ENCODE measurements around the gene FAM168B. TPM values are rescaled to one million over a fixed set of nuclear protein-coding genes. Genes with fewer than 3 reads are reported as not detected.

The FAM168B gene
- total RNA-seq, 1 donor from 2014 or later = 214 TPM

DNA sequence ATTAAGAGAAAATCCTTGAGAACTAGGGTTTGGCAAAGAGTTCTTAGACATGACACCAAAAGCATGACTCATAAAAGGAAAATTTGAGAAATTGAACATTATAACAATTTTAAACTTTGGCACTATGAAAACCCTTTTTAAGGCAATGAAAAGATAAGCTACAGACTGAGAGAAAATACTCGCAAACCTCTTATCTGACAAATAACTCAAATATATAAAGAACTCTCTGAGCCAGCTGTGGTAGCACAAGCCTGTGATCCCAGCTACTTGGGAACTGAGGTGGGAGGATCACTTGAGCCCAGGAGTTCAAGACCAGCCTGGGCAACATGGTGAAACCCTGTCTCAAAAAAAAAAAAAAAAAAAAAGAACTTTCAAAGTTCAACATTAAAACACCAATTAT lies 70.5 kb downstream of the FAM168B start:
- Histone ChIP-seq H3K36me3 (ENCODE audit: control insufficient read depth, insufficient read depth, low read length) (peaks cover 4% of the 10 kb centered on the region), H3K4me3 (ENCODE audit: low read depth, low read length) (no peak overlapping the region), H3K27me3 (ENCODE audit: control insufficient read depth, insufficient read depth, low read length) (no peaks in the 10 kb centered on the region)
- FAIRE-seq (no peak), DNase-seq (ENCODE audit: low read depth) (no peak)
- TF ChIP-seq, protein P1, sequence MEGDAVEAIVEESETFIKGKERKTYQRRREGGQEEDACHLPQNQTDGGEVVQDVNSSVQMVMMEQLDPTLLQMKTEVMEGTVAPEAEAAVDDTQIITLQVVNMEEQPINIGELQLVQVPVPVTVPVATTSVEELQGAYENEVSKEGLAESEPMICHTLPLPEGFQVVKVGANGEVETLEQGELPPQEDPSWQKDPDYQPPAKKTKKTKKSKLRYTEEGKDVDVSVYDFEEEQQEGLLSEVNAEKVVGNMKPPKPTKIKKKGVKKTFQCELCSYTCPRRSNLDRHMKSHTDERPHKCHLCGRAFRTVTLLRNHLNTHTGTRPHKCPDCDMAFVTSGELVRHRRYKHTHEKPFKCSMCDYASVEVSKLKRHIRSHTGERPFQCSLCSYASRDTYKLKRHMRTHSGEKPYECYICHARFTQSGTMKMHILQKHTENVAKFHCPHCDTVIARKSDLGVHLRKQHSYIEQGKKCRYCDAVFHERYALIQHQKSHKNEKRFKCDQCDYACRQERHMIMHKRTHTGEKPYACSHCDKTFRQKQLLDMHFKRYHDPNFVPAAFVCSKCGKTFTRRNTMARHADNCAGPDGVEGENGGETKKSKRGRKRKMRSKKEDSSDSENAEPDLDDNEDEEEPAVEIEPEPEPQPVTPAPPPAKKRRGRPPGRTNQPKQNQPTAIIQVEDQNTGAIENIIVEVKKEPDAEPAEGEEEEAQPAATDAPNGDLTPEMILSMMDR (IDR thresholded peaks at IDR 0.05; ENCODE audit: insufficient read depth, low read length, severe bottlenecking) = no peak

GRCh38 chr2:131016826-131017741 lies 76.2 kb downstream of the FAM168B start:
- TF ChIP-seq, protein P1 (IDR thresholded peaks at IDR 0.05; ENCODE audit: insufficient read depth, low read length, severe bottlenecking) = no peak
- Histone ChIP-seq H3K4me3 (ENCODE audit: low read depth, low read length) (peak overlapping the region; percentile 10), H3K27me3 (ENCODE audit: control insufficient read depth, insufficient read depth, low read length) (no peaks in the 10 kb centered on the region), H3K36me3 (ENCODE audit: control insufficient read depth, insufficient read depth, low read length) (no peaks in the 10 kb centered on the region)
- peak; percentile 100 for DNase-seq (ENCODE audit: low read depth)
- FAIRE-seq = peak; percentile 95

GRCh38 chr2:131015764-131016163 lies 77.5 kb downstream of the FAM168B start:
- H3K4me3 ChIP-seq (ENCODE audit: low read depth, low read length) = no peak overlapping the region
- no peak for FAIRE-seq
- TF ChIP-seq, protein P1 (IDR thresholded peaks at IDR 0.05; ENCODE audit: insufficient read depth, low read length, severe bottlenecking) = no peak
- no peaks in the 10 kb centered on the region for H3K27me3 ChIP-seq (ENCODE audit: control insufficient read depth, insufficient read depth, low read length)
- DNase-seq (ENCODE audit: low read depth) = no peak
- no peaks in the 10 kb centered on the region for H3K36me3 ChIP-seq (ENCODE audit: control insufficient read depth, insufficient read depth, low read length)

- Histone ChIP-seq H3K4me3 (ENCODE audit: low read depth, low read length) (no peak overlapping the region), H3K27me3 (ENCODE audit: control insufficient read depth, insufficient read depth, low read length) (no peaks in the 10 kb centered on the region), H3K36me3 (ENCODE audit: control insufficient read depth, insufficient read depth, low read length) (no peaks in the 10 kb centered on the region)
- peak; percentile 93 for DNase-seq (ENCODE audit: low read depth)
- no peak for FAIRE-seq
- TF ChIP-seq, protein P1 (IDR thresholded peaks at IDR 0.05; ENCODE audit: insufficient read depth, low read length, severe bottlenecking) = no peak
Observed at GRCh38 chr2:131014141-131014540, 79.1 kb downstream of the FAM168B start.

- FAIRE-seq = no peak
- no peaks in the 10 kb centered on the region for H3K36me3 ChIP-seq (ENCODE audit: control insufficient read depth, insufficient read depth, low read length)
- H3K4me3 ChIP-seq (ENCODE audit: low read depth, low read length) = no peak overlapping the region
- DNase-seq (ENCODE audit: low read depth) = no peak
- no peaks in the 10 kb centered on the region for H3K27me3 ChIP-seq (ENCODE audit: control insufficient read depth, insufficient read depth, low read length)
- TF ChIP-seq, protein P1 (IDR thresholded peaks at IDR 0.05; ENCODE audit: insufficient read depth, low read length, severe bottlenecking) = no peak
Observed at GRCh38 chr2:131011486-131011885, 81.8 kb downstream of the FAM168B start.

Measured in bronchial epithelial cell (primary cell).